ENCODE measurements around the gene B4GALNT2.
A peak's percentile ranks its signal among the peaks of the same experiment; 100 is the strongest.

B4GALNT2 gene

GRCh38 chr17:49213847-49214246, 81.3 kb downstream of the B4GALNT2 start:
- no peak for DNase-seq

- no peak for DNase-seq
Observed at GRCh38 chr17:49214676-49215360, 82.2 kb downstream of the B4GALNT2 start.

DNA sequence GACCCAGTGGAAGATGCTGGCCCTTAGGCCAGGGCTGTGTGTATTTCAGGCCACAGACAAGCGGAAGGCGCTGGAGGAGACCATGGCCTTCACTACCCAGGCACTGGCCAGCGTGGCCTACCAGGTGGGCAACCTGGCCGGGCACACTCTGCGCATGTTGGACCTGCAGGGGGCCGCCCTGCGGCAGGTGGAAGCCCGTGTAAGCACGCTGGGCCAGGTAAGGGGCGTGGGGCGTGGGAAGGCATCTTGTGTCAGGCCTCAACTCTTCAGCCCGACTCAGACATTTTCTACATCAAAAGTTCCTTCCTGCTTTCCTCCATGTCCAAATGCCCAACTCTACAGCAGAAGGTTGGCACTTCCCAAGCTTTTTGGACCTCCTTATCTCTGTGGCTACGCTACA, 83.9 kb downstream of the B4GALNT2 start:
- DNase-seq: no peak

DNA sequence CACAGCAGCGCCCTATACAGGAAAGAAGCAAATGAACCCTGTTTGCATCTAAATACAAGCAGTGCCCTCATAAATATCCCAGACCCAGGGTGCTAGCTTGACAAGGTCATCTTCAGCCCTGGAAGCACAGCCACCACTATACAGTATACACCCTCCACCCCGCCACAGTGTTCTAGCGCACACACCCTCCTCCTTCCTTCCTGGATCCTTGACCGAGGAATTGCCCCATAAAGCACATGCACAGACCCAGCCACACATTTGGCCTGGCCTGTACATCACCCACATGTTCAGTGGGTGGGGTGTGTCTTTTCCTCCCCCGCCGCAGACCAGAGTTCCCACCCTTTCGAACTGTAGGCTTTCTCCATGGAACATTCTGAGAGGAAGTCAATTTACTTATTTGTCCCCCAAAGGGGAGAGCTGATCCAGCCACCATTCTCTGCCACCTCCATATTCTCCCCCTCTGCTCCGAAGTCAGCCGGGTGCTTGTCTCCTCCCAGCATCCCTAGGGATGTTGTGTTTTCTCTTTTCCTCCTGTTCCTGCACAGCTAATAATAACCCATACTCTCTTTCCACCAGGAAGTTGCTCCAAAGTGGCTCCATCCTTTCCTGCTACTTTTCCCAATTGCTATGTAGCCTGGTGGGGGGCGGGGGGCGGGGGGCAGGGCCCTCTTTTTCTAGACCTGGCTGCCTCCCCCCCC, 84.5 kb downstream of the B4GALNT2 start:
- peak; percentile 84 to 95 (median 92) for DNase-seq

DNA sequence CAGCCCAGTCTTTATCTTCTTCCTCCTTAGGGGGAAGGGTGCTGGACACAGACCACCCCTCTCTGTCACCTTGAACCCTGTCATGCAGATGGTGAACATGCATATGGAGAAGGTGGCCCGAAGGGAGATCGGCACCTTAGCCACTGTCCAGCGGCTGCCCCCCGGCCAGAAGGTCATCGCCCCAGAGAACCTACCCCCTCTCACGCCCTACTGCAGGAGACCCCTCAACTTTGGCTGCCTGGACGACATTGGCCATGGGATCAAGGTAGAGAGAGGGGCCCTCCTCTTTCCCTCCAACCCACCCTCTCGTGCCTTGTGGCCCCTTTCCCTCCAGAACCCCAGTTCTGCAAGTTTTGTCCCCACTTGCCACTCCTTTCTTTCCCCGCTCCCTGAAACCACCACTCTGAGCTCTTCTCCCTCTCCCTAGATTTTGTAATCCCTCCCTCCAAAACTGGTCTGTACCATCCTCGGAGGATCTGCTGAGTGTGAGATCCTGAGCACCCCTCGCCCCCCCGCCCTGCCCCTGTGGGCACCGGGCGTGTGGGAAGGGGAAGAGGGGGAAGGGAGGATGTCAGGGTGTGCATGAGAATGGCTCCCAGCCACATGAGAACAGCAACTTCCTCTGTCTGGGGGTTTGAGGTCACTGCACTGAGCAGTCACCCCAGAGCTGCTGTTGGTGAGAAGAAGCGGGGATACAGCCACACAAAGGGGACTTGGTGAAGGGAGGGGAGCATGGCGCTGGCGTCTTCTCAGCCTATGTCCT, 85.3 kb downstream of the B4GALNT2 start:
- DNase-seq: peak; percentile 95 to 98 (median 98)

GRCh38 chr17:49218941-49219913, 86.7 kb downstream of the B4GALNT2 start:
- DNase-seq: peak; percentile 81 to 94 (median 90)

GRCh38 chr17:49219987-49220386, 87.4 kb downstream of the B4GALNT2 start:
- no peak for DNase-seq

DNA sequence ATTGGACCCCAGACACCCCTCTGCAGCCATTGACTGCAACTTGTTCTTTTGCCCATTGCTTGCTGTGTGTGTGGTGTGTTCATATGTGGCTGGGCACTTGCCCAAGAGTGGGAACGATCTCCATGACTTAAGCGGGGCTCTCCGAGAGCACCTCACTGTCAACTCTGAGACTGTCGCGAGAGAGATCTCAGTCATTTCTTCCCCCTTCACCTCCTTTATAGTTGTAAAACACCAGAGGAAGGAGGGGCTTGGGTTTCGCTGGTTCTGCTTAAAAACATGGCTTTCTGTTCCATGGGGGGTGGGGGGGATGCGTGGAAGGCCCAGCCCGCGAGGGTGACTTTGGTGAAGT, 90.6 kb downstream of the B4GALNT2 start:
- no peak for DNase-seq

GRCh38 chr17:49223517-49224197, 91.1 kb downstream of the B4GALNT2 start:
- DNase-seq: peak; percentile 65 to 79 (median 75)

DNA sequence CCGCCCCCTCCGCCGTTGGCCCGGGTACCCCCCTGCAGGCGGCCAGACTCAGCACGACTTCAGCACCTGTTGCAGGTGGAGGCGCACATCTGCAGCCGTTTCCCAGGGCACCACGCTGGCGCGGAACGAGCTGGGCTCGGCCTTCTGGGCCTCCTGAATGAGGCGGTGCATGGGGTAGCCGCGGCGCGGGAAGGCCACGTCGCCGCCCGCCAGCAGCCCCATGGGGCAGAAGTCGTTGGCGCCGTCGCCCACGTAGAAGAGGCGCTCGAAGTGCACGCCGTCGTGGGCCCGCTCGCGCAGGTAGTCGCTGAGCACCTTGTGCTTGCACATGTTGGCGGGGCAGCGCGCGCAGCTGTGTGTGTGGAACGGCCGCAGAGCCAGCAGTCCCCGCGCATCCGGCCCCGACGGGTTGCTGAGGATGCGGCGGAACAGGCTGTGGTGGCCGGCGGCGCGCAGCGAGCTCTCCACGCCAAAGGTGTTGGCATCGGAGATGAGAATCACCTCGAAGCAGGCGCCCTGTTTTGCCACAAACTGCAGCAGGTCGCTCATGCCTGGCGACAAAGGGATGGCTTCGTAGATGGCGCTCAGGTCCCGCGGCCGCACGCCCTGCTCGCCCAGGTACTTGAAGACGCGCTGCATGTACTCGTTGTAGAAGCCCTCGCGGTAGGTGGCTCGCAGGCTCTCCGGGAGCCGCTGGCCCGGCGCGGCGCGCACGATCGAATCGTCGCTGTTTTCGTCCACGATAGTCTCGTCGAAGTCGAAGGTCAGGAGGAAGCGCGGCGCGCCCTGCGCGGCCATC, 91.8 kb downstream of the B4GALNT2 start:
- peak in 1 of 4 experiments; percentile 44 for DNase-seq

DNA sequence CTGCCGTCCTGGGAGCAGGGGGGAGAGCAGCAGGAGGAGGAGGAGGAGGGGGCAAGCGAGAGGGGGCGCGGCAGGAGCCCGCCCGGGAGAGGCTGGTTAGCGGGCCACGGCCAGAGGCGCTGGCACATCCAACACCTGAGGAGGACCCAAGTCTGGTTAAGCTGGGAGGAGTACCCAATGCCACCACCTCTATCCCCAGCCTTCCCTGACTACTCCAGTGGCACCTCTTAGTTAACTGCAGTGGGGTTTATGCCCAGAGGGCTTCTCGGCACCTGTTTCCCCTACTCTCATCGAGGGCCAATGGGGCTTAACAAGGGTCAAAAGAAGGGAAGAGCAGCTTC, 92.4 kb downstream of the B4GALNT2 start:
- no peak for DNase-seq

GRCh38 chr17:49225554-49226236, 93.1 kb downstream of the B4GALNT2 start:
- DNase-seq: no peak

Measured in suppressor macrophage (primary cell).